Endodermal cell (in vitro differentiated cells): ENCODE results near the gene KCNK16. TPM values are rescaled to one million over a fixed set of nuclear protein-coding genes. Genes with fewer than 3 reads are reported as not detected.

Experiments used
- DNase-seq: peaks from one replicate; pipeline ENCODE4 v3.0.0-alpha.2; 2017
- H3K27ac ChIP-seq: 2 replicates; pipeline ENCODE4 v1.5.1; 2013; ENCODE audit warnings: mild to moderate bottlenecking, low read depth, low read length, moderate library complexity
- H3K27me3 ChIP-seq: 2 replicates; pipeline ENCODE4 v1.6.1; 2013; ENCODE audit warnings: mild to moderate bottlenecking, low read length, moderate library complexity; ENCODE audit not compliant: insufficient read depth, control insufficient read depth, poor library complexity, severe bottlenecking
- H3K36me3 ChIP-seq: 2 replicates; pipeline ENCODE4 v1.7.0; 2013; ENCODE audit warnings: mild to moderate bottlenecking, low read length, moderate library complexity; ENCODE audit not compliant: control insufficient read depth, insufficient read depth
- H3K4me1 ChIP-seq: one replicate; pipeline ENCODE4 v1.7.0; 2013; ENCODE audit warnings: low read length; ENCODE audit not compliant: control insufficient read depth, insufficient read depth
- H3K4me3 ChIP-seq: 2 replicates; pipeline ENCODE4 v1.5.1; 2013; ENCODE audit warnings: mild to moderate bottlenecking, low read length, moderate library complexity
- H3K9ac ChIP-seq: 2 replicates; pipeline ENCODE4 v1.6.1; 2013; ENCODE audit warnings: mild to moderate bottlenecking, low read length, moderate library complexity; ENCODE audit not compliant: poor library complexity, severe bottlenecking; ENCODE audit errors: extremely low read depth
- H3K9me3 ChIP-seq: 2 replicates; pipeline ENCODE4 v1.6.1; 2013; ENCODE audit warnings: mild to moderate bottlenecking, low read length, moderate library complexity; ENCODE audit not compliant: control insufficient read depth
- H3K27ac Mint-ChIP-seq: 2 replicates; pipeline ENCODE4 v1.8.0; 2020; ENCODE audit warnings: mixed read lengths
- H3K27me3 Mint-ChIP-seq: 2 replicates; pipeline ENCODE4 v1.8.0; 2021; ENCODE audit warnings: mild to moderate bottlenecking, mixed read lengths; ENCODE audit not compliant: insufficient read depth
- H3K36me3 Mint-ChIP-seq: 2 replicates; pipeline ENCODE4 v1.8.0; 2020; ENCODE audit warnings: low read depth, mixed read lengths
- H3K4me1 Mint-ChIP-seq: 2 replicates; pipeline ENCODE4 v1.8.0; 2020; ENCODE audit warnings: mixed read lengths
- H3K4me3 Mint-ChIP-seq: 2 replicates; pipeline ENCODE4 v1.8.0; 2020; ENCODE audit warnings: mild to moderate bottlenecking, moderate library complexity, mixed read lengths
- H3K9me3 Mint-ChIP-seq: 2 replicates; pipeline ENCODE4 v1.8.0; 2020; ENCODE audit warnings: mild to moderate bottlenecking, mixed read lengths
- WGBS, 2 experiments: methylation state at CpG; one replicate each; pipeline versions ENCODE4 v1.1.5 to v1.1.7; 2013; ENCODE audit warnings: missing lambda C conversion rate in 2 of 2, mixed read lengths in 1 of 2; ENCODE audit not compliant: insufficient coverage in 1 of 2, insufficient read length in 1 of 2; 5-methylcytosine and 5-hydroxymethylcytosine counted together
- total RNA-seq, 2 donors: library from RNA; stranded (reverse); fragmentation: NEBNext Ultra II Directional in 1 of 2; extraction: Animal tissue kit (Norgen Biotek cat#: 25700) in 1 of 2; gene quantifications; 2 replicates in 1 of 2; 3 replicates in 1 of 2; pipeline ENCODE4 v1.2.1, GENCODE V29; 2021
- TF ChIP-seq, protein P1 (sequence below): fragments of 200-600 bp; sonication (generic); conservative IDR thresholded peaks from 2 replicates; pipeline ENCODE4 v1.5.0; 2021; ENCODE audit warnings: antibody characterized with exemption, mild to moderate bottlenecking

Gene KCNK16
- total RNA-seq, 2 donors from 2014 or later = not detected

DNA sequence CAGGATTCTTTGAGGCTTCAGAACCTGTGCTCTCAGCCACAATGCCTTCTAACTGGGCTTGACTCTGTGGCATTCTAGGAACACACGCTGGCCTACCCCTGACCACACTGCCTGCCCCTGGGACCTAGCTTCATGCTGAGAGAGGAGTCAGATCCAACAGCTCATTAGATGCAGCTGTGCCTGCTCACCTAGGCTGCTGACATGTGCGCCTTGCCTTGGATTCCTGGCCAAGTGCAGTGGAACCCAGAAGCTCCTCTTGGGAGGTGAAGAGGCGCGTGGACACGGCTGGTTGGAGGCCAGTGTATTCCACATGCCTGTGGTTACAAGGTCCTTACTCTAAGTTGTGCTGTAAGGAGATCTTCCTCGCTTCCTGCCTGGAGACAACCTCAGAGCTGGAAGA is 24.7 kb upstream of the KCNK16 start:
- Mint-ChIP-seq H3K9me3 (no peaks in the 10 kb centered on the region), H3K4me3 (no peak overlapping the region), H3K27me3 (peaks cover 2% of the 10 kb centered on the region), H3K36me3 (no peaks in the 10 kb centered on the region), H3K27ac (no peak overlapping the region), H3K4me1 (peaks cover 16% of the 10 kb centered on the region)
- Histone ChIP-seq H3K27me3 (no peaks in the 10 kb centered on the region), H3K9me3 (no peaks in the 10 kb centered on the region), H3K27ac (no peak overlapping the region), H3K4me1 (peaks cover 3% of the 10 kb centered on the region), H3K9ac (no peak overlapping the region), H3K4me3 (no peak overlapping the region), H3K36me3 (no peaks in the 10 kb centered on the region)
- TF ChIP-seq, protein P1, sequence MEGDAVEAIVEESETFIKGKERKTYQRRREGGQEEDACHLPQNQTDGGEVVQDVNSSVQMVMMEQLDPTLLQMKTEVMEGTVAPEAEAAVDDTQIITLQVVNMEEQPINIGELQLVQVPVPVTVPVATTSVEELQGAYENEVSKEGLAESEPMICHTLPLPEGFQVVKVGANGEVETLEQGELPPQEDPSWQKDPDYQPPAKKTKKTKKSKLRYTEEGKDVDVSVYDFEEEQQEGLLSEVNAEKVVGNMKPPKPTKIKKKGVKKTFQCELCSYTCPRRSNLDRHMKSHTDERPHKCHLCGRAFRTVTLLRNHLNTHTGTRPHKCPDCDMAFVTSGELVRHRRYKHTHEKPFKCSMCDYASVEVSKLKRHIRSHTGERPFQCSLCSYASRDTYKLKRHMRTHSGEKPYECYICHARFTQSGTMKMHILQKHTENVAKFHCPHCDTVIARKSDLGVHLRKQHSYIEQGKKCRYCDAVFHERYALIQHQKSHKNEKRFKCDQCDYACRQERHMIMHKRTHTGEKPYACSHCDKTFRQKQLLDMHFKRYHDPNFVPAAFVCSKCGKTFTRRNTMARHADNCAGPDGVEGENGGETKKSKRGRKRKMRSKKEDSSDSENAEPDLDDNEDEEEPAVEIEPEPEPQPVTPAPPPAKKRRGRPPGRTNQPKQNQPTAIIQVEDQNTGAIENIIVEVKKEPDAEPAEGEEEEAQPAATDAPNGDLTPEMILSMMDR = no peak
- no peak for DNase-seq
- 93 to 94% methylated on average over 6 of the region's 6 CpGs for WGBS, 2 experiments

DNA sequence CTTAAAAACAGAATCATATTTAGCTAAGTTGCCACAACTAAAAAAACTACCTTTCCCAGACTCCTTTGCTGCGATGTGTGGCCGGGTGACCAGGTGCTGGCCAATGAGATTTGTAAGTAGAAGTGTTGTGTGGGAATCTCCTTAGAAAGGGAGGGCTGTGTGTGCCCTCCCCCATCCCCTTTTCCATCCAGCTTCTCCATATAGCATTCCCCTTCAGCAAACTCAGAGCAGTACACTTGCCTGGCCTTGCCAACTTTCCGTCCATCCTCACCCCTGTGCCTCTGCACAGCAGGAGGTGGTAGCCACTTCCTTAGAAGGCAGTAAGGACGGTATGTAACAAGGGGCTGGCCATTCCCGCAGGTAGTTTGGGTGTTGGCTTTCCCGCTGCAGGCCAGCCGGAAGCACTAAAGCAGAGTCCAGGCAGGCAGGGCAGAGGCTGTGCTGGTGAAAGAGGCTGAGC is 22.3 kb upstream of the KCNK16 start:
- no peak overlapping the region for H3K27ac Mint-ChIP-seq
- H3K27me3 Mint-ChIP-seq = peaks cover 2% of the 10 kb centered on the region
- H3K27me3 ChIP-seq = no peaks in the 10 kb centered on the region
- no peak overlapping the region for H3K4me3 Mint-ChIP-seq
- H3K9me3 Mint-ChIP-seq = no peaks in the 10 kb centered on the region
- H3K27ac ChIP-seq = no peak overlapping the region
- TF ChIP-seq, protein P1 = no peak
- no peak overlapping the region for H3K9ac ChIP-seq
- no peaks in the 10 kb centered on the region for H3K9me3 ChIP-seq
- peaks cover 6% of the 10 kb centered on the region for H3K4me1 ChIP-seq
- H3K36me3 ChIP-seq = no peaks in the 10 kb centered on the region
- no peaks in the 10 kb centered on the region for H3K36me3 Mint-ChIP-seq
- DNase-seq = peak; percentile 75
- whole genome bisulfite sequencing, 2 experiments = 83 to 84% methylated on average over 1 to 5 of the region's 7 CpGs
- H3K4me3 ChIP-seq = no peak overlapping the region
- H3K4me1 Mint-ChIP-seq = peaks cover 22% of the 10 kb centered on the region

GRCh38 chr6:39343396-39343870 is 20.9 kb upstream of the KCNK16 start:
- no peaks in the 10 kb centered on the region for H3K27me3 ChIP-seq
- H3K4me1 Mint-ChIP-seq = peaks cover 32% of the 10 kb centered on the region
- peak; percentile 64 for DNase-seq

More at GRCh38 chr6:39343396-39343870, 20.9 kb upstream of the KCNK16 start:
- Histone ChIP-seq H3K4me3 (no peak overlapping the region), H3K27ac (no peak overlapping the region), H3K36me3 (no peaks in the 10 kb centered on the region), H3K9ac (no peak overlapping the region), H3K4me1 (peaks cover 13% of the 10 kb centered on the region), H3K9me3 (no peaks in the 10 kb centered on the region)
- Mint-ChIP-seq H3K36me3 (no peaks in the 10 kb centered on the region), H3K27ac (no peak overlapping the region), H3K9me3 (no peaks in the 10 kb centered on the region), H3K27me3 (peaks cover 2% of the 10 kb centered on the region), H3K4me3 (no peak overlapping the region)
- TF ChIP-seq, protein P1 = peak; percentile 32
- WGBS, 2 experiments = 87 to 89% methylated on average over 9 of the region's 9 CpGs
